ACHN (cell line): ENCODE measurements around the gene A4GALT.

Experiments
- DNase-seq: peaks from one replicate; pipeline ENCODE4 v3.0.0-alpha.2; 2015
- in situ Hi-C: cut with HindIII; loops from 2 replicates; pipeline ENCODE4 v1.10.0; 2017; ENCODE audit warnings: low sequenced_read_pairs, low pct_ligation_motif_present, low pct_unique_long_range_greater_than_20kb

The A4GALT gene

GRCh38 chr22:42645341-42645937, 75.2 kb downstream of the A4GALT start:
- no peak for DNase-seq
- in situ Hi-C loops, result no loop called here

- in situ Hi-C loops, result no loop called here
Observed at GRCh38 chr22:42644422-42645340, 76.0 kb downstream of the A4GALT start.

GRCh38 chr22:42643634-42644421, 76.8 kb downstream of the A4GALT start:
- DNase-seq, result no peak
- in situ Hi-C loops, result no loop called here

More at GRCh38 chr22:42644422-42645340, 76.0 kb downstream of the A4GALT start:
- no peak for DNase-seq

GRCh38 chr22:42642806-42643633, 77.7 kb downstream of the A4GALT start:
- in situ Hi-C loops, result no loop called here
- DNase-seq, result no peak
